Measurements from ENCODE around the gene MUS81.
A peak's percentile ranks its signal among the peaks of the same experiment; 100 is the strongest.

Gene MUS81

DNA sequence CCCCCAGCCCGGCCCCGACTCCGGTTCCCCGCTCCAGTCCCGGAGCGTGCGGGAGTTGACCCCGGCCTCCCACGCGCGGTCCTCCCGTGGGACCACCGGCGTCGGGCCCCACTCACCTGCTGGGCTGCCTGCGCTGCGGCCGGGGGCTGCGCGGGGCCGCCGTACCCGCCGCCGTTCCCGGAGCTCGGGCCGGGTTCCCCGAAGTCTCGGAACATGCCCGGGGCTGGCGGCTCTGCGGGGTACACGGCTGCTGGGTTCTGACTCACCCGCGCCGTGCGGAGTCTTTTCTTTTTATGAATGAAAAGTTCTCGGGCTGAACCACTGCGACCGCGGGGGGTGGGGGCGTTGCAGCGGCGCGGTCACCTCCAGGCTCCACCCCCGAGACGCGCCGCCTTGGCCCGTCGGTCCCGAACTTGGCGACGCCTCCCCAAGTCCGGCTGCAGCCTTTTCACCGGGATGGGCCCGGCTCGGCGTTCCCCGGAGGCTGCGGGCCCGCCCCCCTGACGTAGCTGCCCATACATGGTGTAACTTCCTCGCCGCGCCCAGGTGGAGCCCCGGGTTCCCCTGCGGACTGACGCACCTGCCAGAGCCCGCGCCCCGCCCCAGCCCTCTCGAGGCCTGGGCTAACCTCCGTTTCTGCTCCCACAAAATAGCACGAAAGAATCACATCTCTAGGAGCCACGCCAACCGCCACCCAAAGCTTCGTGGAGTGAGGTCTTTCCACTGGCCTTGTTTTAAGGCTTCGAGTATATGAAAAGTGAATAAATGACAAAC is 40.1 kb downstream of the MUS81 start, which contains the start of gene FOSL1:
FOSL1 (minus strand) TSS at position 264 of the 774 bp plus-strand sequence; CDS start at position 215, 49 bp downstream.
- DNase-seq: peak; percentile 94
- in situ Hi-C loops (cut with HindIII; ENCODE audit: low pct_ligation_motif_present, low pct_unique_long_range_greater_than_20kb, low sequenced_read_pairs): no loop called here

GRCh38 chr11:65900899-65901180 is 40.6 kb downstream of the MUS81 start:
- in situ Hi-C loops (cut with HindIII; ENCODE audit: low pct_ligation_motif_present, low pct_unique_long_range_greater_than_20kb, low sequenced_read_pairs): no loop called here
- no peak for DNase-seq

DNA sequence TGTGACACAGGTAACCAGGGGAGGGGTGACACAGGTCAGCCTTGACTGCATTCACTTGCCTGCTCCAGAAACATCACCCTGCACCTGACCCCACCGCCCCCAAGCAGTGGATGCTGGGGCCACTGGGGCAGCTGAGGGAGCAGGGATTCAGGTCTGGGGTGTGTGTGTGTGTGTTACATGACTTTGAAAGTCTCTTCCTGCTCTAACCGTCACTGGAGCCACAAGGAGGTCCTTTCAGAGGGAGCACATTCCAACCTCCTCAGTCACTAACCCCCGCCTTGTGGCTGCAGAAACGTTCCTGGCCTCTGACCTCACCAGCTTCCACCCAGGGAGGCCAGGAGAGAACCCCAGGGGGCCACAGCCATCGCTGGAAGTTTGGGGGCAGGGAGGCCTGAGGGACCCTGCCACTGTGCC is 42.8 kb downstream of the MUS81 start:
- DNase-seq: peak; percentile 93
- in situ Hi-C loops (cut with HindIII; ENCODE audit: low pct_ligation_motif_present, low pct_unique_long_range_greater_than_20kb, low sequenced_read_pairs): no loop called here

DNA sequence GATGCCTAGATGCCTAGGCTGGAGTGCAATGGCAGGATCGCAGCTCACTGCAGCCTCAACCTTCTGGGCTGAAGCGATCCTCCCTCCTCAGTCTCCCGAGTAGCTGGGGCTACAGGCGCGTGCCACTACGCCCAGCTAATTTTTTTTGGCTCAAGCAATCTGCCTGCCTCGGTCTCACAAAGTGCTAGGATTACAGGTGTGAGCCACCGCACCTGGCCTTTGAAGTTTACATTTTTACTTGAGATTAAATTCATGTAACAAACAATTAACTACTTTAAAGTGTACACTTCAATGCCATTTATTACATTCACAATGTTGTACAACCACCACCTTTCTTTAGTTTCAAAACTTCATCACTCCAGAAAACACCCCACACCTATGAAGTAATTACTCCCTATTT is 43.5 kb downstream of the MUS81 start:
- in situ Hi-C loops (cut with HindIII; ENCODE audit: low pct_ligation_motif_present, low pct_unique_long_range_greater_than_20kb, low sequenced_read_pairs): no loop called here
- DNase-seq: no peak

DNA sequence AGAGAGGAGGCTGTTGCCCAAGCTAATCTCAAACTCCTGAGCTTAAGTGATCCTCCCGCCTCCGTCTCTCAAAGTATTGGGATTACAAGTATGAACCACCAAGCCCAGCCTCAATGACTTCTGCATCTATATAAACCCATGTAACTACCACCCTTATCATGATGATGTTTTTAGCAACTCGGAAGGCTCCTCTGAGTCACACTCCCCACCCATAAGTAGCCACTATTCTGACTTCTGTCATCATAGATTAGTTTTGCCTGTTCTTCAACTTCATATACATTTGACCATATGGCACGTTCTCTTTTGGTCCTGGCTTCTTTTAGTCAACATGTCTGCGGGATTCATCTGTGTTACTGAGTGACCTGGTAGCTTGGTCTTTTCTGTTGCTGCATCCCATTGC is 46.4 kb downstream of the MUS81 start:
- no peak for DNase-seq
- in situ Hi-C loops (cut with HindIII; ENCODE audit: low pct_ligation_motif_present, low pct_unique_long_range_greater_than_20kb, low sequenced_read_pairs): no loop called here

DNA sequence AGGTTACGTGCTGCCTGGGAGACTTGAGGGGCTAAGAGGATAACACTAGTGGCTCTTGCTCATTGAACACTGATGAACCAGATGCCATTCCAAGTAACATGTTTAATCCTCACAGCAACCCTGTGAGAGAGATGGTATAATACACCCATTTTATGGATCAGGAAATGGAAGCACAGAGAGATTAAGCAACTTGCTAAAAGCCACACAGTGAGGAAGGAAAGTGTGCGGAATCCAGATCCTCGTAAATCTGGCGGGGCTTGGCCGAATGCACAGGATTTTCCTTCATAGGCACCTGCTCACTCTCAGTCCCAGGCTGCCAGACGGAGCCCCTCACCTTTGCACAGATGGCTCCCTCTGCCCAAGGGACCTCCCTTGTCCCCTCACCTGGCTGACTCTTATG is 47.6 kb downstream of the MUS81 start:
- no peak for DNase-seq
- in situ Hi-C loops (cut with HindIII; ENCODE audit: low pct_ligation_motif_present, low pct_unique_long_range_greater_than_20kb, low sequenced_read_pairs): no loop called here

DNA sequence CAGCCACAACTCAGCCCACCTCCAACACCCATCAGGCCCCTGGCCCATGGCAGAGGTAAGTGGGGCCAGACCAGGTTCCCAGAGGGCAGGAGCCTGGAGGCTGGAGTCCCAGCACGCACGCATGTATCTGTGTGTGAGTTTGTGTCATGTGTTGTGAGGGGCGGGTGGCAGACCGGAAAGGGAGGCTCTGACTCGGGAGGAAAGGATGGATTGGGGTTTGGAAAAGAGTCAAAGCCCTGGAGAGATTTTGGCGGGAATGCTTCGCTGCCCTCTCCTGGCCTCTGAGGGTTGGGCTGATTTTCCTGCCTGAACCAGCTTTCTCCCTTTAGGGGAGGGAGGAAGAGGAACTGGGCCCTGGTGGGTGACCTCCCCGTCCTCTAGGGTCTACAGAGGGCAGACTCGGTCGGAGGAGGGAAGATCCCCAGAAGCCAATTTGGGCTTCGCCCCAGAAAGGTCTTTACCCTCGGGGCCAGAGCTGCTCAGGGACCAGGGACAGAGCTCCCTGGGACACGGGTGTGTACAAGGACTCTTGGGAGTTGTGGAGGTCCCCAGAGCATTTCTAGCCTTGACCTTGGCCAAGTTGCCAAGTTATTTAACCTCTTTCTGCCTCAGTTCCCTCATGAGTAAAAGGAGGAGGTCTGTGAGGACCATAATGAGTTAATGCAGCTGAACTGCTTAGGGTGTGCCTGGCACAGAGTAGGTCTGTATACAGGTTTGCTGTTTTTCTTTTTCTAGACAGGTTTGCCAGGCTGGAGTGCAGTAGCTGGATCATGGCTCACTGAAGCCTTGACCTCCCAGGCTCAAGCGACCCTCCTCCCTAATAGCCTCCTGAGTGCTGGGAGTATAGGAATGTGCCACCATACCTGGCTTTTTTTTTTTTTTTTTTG is 51.7 kb downstream of the MUS81 start:
- in situ Hi-C loops (cut with HindIII; ENCODE audit: low pct_ligation_motif_present, low pct_unique_long_range_greater_than_20kb, low sequenced_read_pairs): no loop called here

DNA sequence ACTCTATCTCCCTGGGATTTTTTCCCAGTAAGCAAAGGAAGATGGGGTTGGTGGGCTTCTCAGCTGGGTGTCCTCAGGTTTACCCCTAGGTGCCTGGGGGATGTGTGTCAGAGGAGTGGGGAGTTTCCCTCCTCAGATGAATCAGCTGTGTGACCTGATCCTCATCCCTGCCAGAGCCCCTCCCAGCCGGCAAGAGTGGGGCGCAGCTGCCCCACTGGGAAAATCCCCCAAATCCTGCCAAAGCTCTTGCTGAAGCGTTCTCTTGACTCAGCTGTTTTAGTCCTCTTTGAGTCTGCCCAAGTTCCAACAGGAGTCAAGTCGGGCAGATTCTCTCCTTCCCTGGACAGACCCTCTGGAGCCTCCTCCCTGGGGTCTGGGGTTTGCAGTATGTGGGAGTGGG is 52.6 kb downstream of the MUS81 start:
- peak; percentile 44 for DNase-seq
- in situ Hi-C loops (cut with HindIII; ENCODE audit: low pct_ligation_motif_present, low pct_unique_long_range_greater_than_20kb, low sequenced_read_pairs): no loop called here

More for the DNA sequence above, 51.7 kb downstream of the MUS81 start:
- DNase-seq: peak; percentile 87

DNA sequence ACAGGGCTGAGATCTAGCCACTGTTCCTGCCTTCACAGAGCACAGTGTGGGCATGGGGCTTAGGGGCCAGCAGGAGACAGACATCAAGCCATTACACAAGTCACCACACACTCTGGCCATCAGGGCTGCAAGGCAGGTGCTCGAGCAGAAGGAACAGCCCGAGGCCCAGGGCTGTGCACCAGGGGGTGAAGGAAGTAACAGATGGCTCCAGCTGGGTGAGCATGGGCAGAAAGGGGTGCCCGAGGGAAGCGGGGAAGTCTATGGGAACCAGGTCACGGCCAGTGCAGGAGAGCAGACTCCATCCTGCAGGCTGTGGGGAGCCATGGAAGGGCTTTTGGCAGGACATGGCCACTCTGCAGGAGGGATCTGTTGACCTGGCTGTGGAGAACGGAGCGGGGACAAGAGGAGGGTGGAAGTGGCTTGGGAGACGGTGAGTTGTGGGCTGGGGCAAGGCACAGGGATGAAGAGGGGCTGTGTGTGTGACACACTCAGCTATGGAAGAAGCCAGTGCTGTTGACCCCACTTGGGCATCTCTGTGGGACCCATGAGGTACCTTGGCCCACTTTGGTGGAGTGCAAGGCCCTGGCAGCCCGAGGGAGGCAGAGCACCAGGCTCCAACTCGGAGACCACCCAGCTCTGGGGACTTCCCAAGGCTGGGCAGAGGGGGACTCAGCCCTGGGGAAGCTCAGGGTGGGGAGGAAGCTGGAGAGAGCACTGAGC is 55.0 kb downstream of the MUS81 start:
- in situ Hi-C loops (cut with HindIII; ENCODE audit: low pct_ligation_motif_present, low pct_unique_long_range_greater_than_20kb, low sequenced_read_pairs): no loop called here
- peak; percentile 57 for DNase-seq

GRCh38 chr11:65915821-65916251 is 55.6 kb downstream of the MUS81 start:
- peak; percentile 97 for DNase-seq
- in situ Hi-C loops (cut with HindIII; ENCODE audit: low pct_ligation_motif_present, low pct_unique_long_range_greater_than_20kb, low sequenced_read_pairs): no loop called here

All from ACHN (cell line).